Stimulated activated CD8-positive, alpha-beta memory T cell treated with anti-CD3 and anti-CD28 coated beads, Interleukin-12 subunit alpha, Interleukin-12 subunit beta, amount 100 ng/mL, for 24 hours (primary cell): Measurements from ENCODE around the gene UBL7.
"Not testable (repeated sequence)": the region's sequence is repeated elsewhere in the genome, so short reads cannot be mapped to it uniquely, and the experiment has no call there.

ENCODE experiments used
- DNase-seq: peaks from one replicate; pipeline ENCODE4 v3.0.0-alpha.2; 2020; ENCODE audit errors: extremely low read depth

Gene UBL7

DNA sequence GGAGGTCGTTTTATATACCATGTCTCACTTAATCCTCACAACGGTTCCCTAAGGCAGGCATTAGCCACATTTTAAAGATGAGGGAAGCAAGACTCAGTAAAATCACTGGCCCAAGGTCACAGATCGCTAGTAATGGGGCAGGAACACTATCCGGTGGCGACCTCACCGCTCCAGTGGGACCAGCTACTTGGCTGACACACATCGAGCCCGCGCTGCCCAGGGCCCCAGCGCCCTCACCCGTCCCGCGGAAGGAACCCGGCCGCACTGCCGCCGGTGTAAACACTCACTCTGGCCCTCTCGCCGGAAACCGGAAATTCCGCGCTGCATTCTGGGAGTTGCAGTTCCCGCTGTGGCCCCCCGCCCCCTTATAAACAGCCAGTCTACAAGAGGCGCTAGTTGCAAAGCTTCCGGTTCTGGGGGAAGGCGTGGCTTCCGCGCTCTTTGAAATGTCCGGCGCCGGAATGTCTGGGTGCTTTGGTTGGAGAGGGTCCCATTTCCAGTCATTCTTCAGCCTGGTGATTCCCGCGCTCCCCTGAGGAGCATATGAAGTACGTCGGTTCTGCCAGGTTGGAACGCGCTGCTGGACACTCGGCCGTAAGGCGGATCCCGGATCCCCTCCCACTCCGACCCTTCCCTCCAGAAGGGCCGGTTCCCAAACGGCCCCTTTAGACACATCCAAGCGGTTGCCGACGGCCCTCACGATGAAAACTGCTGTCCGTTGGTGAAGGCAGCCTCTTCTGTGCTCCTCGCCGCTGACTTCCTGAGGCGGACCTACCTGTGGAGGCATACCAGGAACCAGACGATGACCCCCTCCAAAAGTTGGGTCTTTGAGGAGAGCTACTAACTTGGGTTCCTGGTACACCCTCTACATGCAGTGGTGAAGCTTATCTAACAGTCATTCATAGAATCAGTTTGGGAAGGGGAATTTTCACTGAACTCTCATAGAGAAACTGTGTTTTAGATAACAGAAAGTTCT, at the start of gene UBL7:
TSS of gene UBL7 (minus strand) at position 290 of the 976 bp plus-strand sequence. CDS start 2,293 bp downstream, outside the sequence.
- peak; percentile 95 for DNase-seq

- DNase-seq = no peak
Measured at GRCh38 chr15:74506515-74506840, 45.5 kb upstream of the UBL7 start.

DNA sequence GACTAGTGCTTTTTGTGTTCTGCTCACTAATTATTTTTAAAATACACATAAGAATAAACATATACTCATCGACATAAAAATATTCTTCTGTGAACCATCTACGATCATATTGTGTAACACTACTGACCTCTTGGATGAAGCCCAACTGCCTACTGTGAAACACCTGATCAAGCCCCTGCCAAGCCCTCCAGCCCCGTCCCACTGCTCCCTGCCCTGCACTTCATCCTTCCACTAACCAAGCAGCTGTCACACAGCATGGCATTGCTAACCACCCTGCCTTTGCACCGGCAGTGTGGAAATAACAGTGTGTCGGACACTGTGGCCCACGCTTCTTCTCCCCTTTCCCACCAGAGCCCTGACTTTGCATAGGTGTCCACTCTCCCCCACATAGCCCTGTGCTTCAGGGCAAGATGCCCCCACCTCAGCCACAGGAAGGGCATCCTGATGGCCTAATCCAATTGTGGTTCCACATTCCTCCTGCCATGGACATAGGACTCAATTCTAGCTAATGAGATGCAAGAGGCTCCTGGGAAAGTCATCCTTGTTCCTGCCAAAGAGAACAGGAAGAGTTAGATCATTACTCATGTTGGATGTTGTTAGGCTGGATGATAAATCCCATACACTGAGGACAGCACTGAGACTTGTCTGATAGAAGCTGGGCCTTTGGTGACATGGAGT, 45.0 kb upstream of the UBL7 start:
- no peak for DNase-seq

DNA sequence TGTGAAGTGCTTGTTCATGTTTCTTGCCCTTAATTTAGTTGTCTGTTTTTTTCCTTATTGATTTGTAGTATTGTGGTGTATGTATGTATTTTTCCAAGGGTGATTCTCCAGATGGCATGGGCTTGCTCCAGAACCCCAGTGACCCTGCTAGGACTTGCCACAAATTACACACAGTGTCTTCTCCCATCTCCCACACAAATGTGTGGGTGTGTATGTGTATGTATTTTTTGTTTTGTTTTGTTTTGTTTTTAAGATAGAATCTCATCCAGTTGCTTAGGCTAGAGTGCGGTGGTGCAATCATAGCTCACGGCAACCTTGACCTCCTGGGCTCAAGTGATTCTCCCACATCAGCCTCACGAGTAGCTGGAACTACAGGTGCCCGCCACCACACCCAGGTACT, 43.9 kb upstream of the UBL7 start:
- DNase-seq = no peak

- DNase-seq = no peak
Measured at GRCh38 chr15:74504418-74504817, 43.5 kb upstream of the UBL7 start.

- DNase-seq = no peak
Measured at GRCh38 chr15:74502301-74502700, 41.3 kb upstream of the UBL7 start.

DNA sequence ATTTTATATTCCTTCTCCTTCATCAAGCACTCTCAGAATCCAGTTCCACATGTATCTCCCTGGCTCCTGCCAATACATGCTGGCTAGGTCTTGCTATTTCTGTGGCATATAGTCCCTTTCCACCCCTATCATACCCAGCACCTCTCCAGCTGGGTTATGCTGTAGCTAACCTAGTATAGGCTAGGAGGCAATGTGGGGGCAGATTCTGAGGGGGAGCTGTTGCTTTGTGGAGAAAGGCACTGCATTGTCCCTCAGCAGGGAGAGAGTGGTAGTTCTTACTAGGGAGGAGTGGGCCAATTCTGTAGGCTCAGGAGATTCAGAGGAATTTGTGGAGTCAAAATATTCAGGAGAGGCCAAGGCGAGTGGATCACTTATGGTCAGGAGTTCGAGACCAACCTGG, 39.4 kb upstream of the UBL7 start:
- no peak for DNase-seq

GRCh38 chr15:74499366-74499765, 38.4 kb upstream of the UBL7 start:
- no peak for DNase-seq

DNA sequence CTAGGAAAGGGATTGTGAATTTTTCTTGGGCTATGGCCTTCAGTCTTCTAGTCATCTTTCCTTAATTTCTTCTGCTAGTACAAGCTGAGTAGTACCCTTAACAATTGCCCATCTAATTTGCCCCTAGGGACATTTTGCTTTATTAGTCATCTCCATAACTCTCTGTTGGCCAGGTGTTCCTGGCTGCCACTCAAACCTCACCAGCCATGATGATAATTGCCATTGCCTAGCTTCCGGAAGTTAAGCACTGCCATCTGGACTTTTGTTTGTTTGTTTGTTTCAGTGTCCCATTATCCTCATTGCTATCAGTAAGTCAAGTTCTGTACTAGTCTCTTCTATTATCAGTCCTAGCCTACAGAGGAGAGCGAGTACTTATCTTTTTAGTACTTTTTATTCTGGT, 36.6 kb upstream of the UBL7 start:
- no peak for DNase-seq

DNA sequence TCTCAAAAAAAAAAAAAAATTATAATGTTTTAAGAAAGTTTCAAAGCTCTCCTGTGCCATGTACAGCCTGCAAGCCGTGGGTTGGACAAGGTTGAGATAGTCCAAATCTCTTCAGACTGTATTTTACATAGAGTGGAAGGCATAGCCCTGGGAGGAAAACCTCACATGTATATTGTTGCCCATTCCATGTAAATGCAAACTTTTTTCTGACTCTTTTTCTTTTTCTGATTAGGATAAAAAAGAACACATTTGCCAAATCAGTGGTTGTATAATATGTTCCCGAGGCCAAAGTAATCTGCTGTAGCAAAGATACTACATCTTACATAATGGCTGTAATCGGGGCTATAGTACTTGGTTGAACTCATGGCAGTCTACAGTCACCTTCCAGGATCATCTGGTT, 35.7 kb upstream of the UBL7 start:
- DNase-seq = no peak

- DNase-seq = no peak
Measured at GRCh38 chr15:74490339-74490689, 29.4 kb upstream of the UBL7 start.

GRCh38 chr15:74489518-74490338, 28.8 kb upstream of the UBL7 start:
- peak; percentile 40 for DNase-seq

DNA sequence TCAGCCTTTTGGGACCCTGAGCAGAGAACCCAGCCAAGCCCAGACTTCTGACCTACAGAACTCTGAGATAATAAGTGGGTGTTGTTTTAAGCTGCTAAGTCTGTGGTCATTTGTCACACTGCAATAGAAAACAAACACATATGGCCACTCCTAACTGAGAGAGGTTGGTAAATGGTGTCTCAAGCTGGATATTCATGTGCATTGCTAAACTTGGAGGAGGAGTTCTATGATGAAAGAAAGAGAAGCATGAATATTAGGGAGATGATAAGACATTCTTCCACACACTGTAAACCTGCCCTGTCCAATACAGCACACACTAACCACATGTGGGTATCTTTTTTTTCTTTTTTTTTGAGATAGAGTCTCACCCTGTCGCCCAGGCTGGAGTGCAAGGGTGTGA, 27.8 kb upstream of the UBL7 start:
- no peak for DNase-seq

GRCh38 chr15:74482661-74483060, 21.7 kb upstream of the UBL7 start:
- no peak for DNase-seq

GRCh38 chr15:74480364-74480763, 19.4 kb upstream of the UBL7 start:
- not testable (repeated sequence) for DNase-seq

DNA sequence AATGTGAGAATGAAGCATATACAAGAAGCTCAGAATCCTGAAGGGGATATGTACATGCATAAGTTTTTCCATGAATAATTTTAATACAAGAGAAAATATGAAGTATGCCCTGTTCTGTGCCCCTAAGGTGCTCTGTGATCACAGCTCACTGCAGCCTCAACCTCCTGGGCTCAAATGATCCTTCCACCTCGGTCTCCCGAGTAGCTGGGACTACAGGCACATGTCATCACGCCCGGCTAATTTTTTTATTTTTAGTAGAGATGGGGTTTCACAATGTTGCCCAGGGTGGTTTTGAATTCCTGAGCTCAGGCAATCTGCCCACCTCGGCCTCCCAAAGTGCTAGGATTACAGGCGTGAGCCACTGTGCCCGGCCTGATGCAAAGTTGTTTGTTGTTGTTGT, 10.7 kb upstream of the UBL7 start:
- DNase-seq = not testable (repeated sequence)

DNA sequence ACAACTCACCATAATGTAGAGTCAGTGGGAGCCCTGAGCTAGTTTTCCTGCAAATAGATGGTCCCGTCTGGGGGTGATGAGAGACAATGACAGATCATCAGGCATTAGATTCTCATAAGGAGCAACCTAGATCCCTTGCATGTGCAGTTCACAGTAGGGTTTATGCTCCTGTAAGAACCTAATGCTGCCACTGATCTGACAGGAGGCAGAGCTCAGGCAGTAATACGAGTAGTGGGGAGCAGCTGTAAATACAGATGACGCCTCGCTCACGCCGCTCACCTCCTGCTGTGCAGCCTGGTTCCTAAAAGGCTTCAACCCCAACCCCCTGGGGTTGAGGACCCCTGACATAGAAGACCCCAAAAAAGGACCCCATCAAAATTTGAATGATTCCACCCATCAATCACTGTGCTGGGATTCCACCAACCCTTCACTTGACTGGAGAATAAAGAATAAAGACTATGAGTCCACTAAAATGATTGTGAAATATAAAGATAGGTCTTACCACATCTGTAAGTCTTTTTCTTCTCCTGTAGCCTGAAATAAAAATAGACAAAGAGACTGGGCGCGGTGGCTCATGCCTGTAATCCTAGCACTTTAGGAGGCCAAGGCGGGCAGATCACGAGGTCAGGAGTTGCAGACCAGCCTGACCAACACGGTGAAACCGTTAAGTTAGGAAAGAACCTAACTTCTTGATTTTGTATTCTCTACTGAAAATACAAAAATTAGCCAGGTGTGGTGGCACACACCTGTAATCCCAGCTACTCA, 9.9 kb upstream of the UBL7 start:
- no peak for DNase-seq

DNA sequence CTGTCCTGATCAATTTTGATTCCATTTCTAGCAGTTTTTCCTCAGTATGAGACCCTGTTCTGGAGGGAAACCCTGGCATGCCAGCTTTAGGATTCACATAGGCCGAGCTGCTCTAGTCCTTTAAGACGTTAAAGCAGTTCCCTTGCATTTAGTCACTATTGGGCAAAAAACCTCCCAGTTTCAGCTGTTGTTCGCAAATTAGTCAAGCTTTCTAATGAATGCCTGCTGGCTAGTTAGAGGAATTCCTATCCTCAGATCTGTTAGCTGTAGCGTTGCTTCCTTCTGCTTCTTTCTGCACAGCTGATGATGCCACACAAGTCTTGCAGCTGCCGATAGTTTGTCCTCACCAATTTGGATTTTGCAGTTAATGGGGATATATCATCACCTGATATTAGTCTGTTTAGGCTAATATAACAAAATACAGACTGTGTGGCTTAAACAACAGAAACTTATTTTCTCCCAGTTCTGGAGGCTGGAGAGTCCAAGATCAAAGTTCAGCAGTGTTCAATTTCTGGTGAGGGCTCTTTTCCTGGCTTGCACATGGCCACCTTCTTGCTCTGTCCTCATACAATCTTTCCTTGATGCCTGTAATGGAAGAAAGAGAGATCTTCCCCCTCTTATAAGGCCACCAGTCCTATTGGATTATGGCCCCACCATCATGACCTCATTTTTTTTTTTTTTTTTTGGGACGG, 7.5 kb upstream of the UBL7 start:
- no peak for DNase-seq

DNA sequence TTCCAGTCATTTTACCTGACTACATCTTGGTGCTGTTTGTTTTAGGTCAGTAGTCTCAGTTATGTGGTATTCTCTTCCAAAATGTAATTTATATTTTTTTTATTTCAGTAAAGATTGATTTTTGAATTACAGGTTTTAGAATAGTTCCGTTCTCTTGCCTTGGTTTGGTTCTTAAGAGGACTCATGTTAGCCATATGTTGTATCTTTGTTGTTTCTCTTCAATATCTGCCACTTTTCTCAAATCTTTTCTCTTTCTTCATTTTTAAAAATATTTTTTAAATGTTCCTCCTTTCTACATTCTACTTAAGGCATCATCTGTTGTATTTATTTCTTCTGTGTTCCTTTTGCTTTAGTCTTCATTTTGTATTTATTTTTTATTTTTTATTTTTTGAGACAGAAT, 5.6 kb upstream of the UBL7 start:
- DNase-seq = no peak

- DNase-seq = no peak
Measured at GRCh38 chr15:74464897-74465296, 3.9 kb upstream of the UBL7 start.

DNA sequence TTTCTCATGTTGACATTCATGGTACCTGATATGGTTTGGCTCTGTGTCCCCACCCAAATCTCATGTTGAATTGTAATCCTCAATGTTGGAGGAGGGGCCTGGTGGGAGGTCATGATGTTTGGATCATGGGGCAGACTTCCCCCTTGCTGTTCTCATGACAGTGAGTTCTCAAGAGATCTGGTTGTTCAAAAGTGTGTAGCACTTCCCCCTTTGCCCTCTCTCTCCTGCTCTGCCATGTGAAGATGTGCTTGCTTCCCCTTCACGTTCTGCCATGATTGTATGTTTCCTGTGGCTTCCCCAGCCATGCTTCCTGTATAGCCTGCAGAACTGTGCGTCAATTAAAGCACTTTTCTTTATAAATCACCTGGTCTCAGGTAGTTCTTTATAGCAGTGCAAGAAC, 3.3 kb upstream of the UBL7 start:
- no peak for DNase-seq
